Adipocyte (in vitro differentiated cells): ENCODE results near the gene KLF4.

Experiments used
- DNase-seq: peaks from one replicate; pipeline ENCODE4 v3.0.0-alpha.2; 2015; ENCODE audit warnings: low read depth
- H3K27me3 ChIP-seq: replicated peaks from 2 replicates; pipeline ENCODE4 v1.7.0; 2013; ENCODE audit warnings: mild to moderate bottlenecking, low read length, moderate library complexity; ENCODE audit not compliant: control insufficient read depth, insufficient read depth
- H3K36me3 ChIP-seq: 2 replicates; pipeline ENCODE4 v1.7.0; 2013; ENCODE audit warnings: low read length, mild to moderate bottlenecking, moderate library complexity; ENCODE audit not compliant: control insufficient read depth, insufficient read depth, severe bottlenecking
- H3K4me1 ChIP-seq: 2 replicates; pipeline ENCODE4 v1.7.0; 2013; ENCODE audit warnings: mild to moderate bottlenecking, low read length, moderate library complexity; ENCODE audit not compliant: control insufficient read depth, insufficient read depth
- H3K4me3 ChIP-seq: 2 replicates; pipeline ENCODE4 v1.7.0; 2013; ENCODE audit warnings: mild to moderate bottlenecking, low read length, moderate library complexity
- H3K9ac ChIP-seq: 2 replicates; pipeline ENCODE4 v1.7.0; 2013; ENCODE audit warnings: mild to moderate bottlenecking, low read length, moderate library complexity
- H3K9me3 ChIP-seq: 2 replicates; pipeline ENCODE4 v1.7.0; 2013; ENCODE audit warnings: mild to moderate bottlenecking, low read length, moderate library complexity; ENCODE audit not compliant: control insufficient read depth

The KLF4 gene

DNA sequence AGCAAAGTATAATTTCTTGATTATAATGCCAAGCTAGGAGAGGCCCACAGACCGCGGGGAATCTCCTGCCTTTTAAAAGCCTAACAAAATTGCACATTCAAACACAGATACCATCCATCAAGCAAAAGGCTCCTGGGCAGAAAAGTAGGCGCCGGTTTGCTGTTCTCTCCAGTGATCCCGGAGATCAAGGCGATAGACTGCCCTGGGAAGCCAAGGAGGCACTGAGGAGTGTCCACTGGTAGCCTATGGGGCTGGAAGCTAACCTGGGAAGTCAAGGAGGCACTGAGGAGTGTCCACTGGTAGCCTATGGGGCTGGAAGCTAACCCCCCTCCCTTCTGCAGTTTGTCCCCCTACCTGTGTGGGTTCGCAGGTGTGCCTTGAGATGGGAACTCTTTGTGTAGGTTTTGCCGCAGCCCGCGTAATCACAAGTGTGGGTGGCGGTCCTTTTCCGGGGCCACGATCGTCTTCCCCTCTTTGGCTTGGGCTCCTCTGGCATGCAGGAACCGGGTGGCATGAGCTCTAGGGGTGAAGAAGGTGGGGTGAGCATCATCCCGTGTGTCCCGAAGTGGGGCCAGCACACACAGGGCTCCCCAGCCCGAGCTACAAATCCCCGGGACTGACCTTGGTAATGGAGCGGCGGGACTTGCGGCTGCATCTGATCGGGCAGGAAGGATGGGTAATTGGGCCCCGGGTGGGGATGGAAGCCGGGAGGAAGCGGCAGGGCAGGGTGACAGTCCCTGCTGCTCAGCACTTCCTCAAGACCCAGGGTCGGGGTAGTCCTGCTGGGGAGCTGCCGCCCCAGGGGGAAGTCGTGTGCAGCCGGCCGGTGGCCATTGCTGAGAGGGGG lies 2.7 kb downstream of the KLF4 start:
- DNase-seq: peak; percentile 37
- H3K36me3 ChIP-seq: peaks cover 24% of the 10 kb centered on the region
- peaks cover 43% of the 10 kb centered on the region for H3K4me1 ChIP-seq
- peak overlapping the region; percentile 92 for H3K4me3 ChIP-seq
- peak overlapping the region; percentile 90 for H3K9ac ChIP-seq
- H3K9me3 ChIP-seq: no peaks in the 10 kb centered on the region
- H3K27me3 ChIP-seq: no peaks in the 10 kb centered on the region

DNA sequence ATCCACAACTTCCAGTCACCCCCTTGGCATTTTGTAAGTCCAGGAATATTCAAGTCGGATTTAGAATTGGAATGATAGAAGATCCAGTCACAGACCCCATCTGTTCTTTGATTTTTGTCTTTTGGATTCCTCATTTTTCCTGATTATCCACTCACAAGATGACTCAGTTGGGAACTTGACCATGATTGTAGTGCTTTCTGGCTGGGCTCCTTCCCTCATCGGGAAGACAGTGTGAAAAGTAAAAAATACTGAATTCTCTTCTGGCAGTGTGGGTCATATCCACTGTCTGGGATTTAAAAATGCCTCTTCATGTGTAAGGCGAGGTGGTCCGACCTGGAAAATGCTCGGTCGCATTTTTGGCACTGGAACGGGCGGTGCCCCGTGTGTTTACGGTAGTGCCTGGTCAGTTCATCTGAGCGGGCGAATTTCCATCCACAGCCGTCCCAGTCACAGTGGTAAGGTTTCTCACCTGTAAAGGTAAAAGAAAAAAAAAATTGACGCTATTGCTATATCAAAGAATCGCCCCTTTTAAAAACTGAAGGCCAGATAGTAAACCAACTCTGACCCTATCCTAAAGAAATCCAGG lies 4.0 kb downstream of the KLF4 start:
- no peak for DNase-seq
- Histone ChIP-seq H3K4me3 (peak overlapping the region; percentile 92), H3K4me1 (peaks cover 39% of the 10 kb centered on the region), H3K36me3 (peaks cover 24% of the 10 kb centered on the region), H3K27me3 (no peaks in the 10 kb centered on the region), H3K9me3 (no peaks in the 10 kb centered on the region), H3K9ac (peak overlapping the region; percentile 90)

DNA sequence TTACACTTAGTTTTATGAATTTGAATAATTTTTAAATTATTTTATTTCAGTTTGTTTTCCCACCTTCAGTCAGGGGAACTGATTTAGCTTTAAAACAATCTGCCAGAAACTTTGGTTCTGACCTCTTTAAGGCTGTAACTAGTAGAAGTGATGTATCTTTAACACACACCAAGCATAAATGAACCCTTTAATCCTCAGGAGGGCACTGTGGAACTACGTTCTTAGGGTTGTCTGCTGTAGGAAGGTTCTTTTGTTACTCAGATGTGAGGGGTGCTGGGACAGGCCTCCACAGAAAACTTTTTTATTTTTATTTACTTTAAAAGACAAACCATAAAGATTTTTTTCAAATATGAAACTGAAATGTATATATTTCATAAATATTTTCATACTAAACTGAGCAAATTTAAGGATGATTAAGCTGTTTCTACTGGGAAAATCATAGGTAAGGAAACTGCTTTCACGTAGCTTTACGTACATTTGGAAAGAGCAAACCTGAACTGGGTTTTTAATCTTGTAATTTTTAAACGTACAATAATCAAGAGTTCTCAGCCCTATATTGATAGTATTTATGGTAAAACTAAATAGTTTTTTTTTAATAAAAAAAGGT lies 5.3 kb downstream of the KLF4 start:
- H3K9ac ChIP-seq: peak overlapping the region; percentile 90
- peak; percentile 89 for DNase-seq

DNA sequence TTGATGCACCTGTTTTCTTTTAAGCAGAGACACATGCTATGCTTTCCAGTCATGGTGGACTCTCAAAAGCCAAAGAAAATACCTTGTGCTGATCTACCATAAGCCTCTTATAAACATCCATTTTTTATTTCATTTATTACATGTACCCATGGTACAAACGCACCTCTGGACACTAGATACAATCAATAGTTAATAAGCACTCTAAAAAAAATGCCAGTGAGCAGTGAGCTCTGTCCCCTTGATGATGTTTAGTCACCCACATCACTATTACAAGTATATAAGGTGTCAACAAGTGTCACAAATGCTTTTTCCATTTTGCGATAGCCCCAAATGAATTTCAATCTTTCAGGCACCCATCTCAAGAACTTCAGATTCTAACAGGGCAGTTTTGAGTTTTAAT lies 5.9 kb downstream of the KLF4 start:
- Histone ChIP-seq H3K36me3 (peaks cover 24% of the 10 kb centered on the region), H3K27me3 (no peaks in the 10 kb centered on the region), H3K9ac (peak overlapping the region; percentile 21), H3K4me3 (peak overlapping the region; percentile 92), H3K4me1 (peaks cover 40% of the 10 kb centered on the region), H3K9me3 (no peaks in the 10 kb centered on the region)
- peak; percentile 32 for DNase-seq

More for the DNA sequence above, 5.3 kb downstream of the KLF4 start:
- H3K4me1 ChIP-seq: peaks cover 40% of the 10 kb centered on the region
- no peaks in the 10 kb centered on the region for H3K27me3 ChIP-seq
- H3K36me3 ChIP-seq: peaks cover 24% of the 10 kb centered on the region
- H3K9me3 ChIP-seq: no peaks in the 10 kb centered on the region
- H3K4me3 ChIP-seq: peak overlapping the region; percentile 92

DNA sequence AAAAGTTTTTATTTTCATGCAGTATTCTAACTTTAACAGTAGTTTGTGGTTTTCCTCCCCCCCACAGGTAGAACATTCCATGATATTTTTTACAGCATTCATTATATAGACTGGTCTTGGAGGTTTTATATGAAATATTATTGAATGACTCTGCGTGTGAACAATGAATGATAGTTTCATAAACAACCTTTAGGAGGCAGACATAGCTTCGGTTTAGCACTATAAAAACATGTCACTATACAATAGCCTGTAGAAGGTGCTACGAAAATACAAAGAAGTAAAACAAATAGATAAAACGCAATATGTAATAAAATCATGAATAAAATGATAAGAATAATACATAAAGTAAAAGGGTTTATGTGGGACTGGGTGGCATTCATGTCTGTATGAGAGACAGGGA lies 8.5 kb downstream of the KLF4 start:
- peak; percentile 47 for DNase-seq
- H3K9ac ChIP-seq: peak overlapping the region; percentile 77
- peaks cover 29% of the 10 kb centered on the region for H3K4me1 ChIP-seq
- peak overlapping the region; percentile 65 for H3K4me3 ChIP-seq
- no peaks in the 10 kb centered on the region for H3K9me3 ChIP-seq
- no peaks in the 10 kb centered on the region for H3K27me3 ChIP-seq
- H3K36me3 ChIP-seq: peaks cover 14% of the 10 kb centered on the region

DNA sequence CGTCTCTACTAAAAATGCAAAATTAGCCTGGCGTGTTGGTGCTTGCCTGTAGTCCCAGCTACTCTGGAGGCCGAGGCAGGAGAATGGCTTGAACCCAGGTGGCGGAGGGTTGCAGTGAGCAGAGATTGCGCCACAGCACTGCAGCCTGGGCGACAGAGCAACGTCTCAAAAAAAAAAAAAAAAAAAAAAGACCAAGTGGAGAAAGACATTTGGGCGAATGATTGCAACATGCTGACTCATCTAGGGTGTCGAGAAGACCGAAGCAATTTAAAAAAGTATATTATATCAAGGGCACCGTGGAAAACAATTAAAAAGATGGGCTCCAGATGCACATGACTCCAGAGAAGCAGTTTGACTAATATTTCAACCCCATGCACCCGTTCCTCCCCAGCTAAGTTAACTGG lies 9.2 kb downstream of the KLF4 start:
- H3K4me3 ChIP-seq: peak overlapping the region; percentile 65
- DNase-seq: peak; percentile 92
- H3K9me3 ChIP-seq: no peaks in the 10 kb centered on the region

DNA sequence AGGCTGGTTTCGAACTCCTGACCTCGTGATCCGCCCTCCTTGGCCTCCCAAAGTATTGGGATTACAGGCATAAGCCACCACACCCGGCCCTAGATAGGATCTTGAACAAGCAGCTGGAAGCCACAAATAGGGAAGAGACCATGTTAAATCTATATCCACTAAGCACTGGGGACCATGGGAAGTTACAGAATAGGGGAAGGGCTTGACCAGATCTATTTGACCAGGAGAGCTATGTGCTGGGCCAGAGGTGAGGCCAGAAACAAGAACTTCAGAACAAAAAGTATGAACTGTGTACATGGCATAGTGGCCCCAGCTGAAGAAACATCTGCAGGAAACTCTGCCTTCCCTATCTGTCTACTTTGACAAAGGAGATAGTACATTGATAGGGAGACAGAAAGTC lies 10.8 kb downstream of the KLF4 start:
- Histone ChIP-seq H3K4me3 (no peak overlapping the region), H3K4me1 (peaks cover 11% of the 10 kb centered on the region), H3K9ac (no peak overlapping the region), H3K36me3 (no peaks in the 10 kb centered on the region), H3K27me3 (no peaks in the 10 kb centered on the region), H3K9me3 (no peaks in the 10 kb centered on the region)
- DNase-seq: no peak

More for the DNA sequence above, 9.2 kb downstream of the KLF4 start:
- Histone ChIP-seq H3K36me3 (peaks cover 9% of the 10 kb centered on the region), H3K9ac (peak overlapping the region; percentile 77), H3K4me1 (peaks cover 23% of the 10 kb centered on the region), H3K27me3 (no peaks in the 10 kb centered on the region)

DNA sequence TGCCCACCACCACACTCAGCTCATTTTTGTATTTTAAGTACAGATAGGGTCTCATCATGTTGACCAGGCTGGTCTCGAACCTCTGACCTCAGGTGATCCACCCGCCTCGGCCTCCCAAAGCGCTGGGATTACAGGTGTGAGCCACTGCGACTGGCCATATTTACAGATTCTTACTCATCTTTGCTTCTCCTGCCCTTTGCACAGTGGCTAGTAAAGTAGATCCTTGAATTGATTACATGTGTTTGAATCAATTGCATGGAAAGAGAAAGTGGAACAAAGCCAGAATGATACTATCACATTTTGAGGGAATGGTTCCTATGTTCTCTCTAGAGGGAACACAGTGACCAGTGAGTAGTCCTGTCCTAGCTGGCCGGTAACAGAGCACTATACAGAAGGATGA lies 15.4 kb downstream of the KLF4 start:
- H3K9me3 ChIP-seq: no peaks in the 10 kb centered on the region
- H3K4me3 ChIP-seq: no peak overlapping the region
- H3K27me3 ChIP-seq: no peaks in the 10 kb centered on the region
- no peaks in the 10 kb centered on the region for H3K36me3 ChIP-seq
- H3K9ac ChIP-seq: no peak overlapping the region
- no peak for DNase-seq
- H3K4me1 ChIP-seq: no peaks in the 10 kb centered on the region

DNA sequence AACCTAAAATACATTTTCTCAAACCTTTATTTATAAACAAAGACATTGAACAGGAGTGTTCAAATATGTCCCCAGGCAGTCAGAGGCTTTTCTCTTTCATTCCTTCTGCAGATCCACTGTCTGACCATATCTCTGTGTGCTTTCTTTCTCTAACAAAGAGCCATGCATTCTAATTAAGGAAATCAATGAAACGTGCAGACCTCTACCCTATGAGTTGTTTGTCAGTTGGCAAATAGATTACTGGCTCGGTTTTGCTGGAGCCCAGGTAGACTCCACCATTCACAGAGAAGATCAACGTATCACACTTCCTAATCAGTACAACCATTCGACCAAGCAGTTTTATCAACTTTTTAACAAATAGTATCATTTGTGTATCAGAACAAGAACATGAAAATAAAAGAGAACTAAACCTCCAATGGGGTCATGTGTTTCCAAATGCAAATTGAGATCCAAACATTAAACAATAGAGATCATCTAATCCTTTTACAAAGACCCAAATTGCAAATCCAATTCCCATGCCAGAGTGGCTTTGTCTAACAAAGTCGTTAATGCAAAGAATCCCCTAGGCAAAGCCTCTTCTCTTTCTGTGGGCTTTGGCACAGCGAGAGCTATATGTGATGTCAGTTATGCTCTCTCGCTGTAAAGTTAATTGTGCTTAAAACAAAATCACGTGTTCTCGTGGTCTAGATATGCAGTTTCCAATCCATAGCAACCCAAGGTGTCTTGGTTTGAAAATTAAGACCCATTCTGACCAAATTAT lies 16.8 kb downstream of the KLF4 start:
- no peak overlapping the region for H3K9ac ChIP-seq
- no peaks in the 10 kb centered on the region for H3K4me1 ChIP-seq
- no peak overlapping the region for H3K4me3 ChIP-seq
- no peaks in the 10 kb centered on the region for H3K9me3 ChIP-seq
- H3K27me3 ChIP-seq: no peaks in the 10 kb centered on the region
- DNase-seq: no peak
- H3K36me3 ChIP-seq: no peaks in the 10 kb centered on the region

DNA sequence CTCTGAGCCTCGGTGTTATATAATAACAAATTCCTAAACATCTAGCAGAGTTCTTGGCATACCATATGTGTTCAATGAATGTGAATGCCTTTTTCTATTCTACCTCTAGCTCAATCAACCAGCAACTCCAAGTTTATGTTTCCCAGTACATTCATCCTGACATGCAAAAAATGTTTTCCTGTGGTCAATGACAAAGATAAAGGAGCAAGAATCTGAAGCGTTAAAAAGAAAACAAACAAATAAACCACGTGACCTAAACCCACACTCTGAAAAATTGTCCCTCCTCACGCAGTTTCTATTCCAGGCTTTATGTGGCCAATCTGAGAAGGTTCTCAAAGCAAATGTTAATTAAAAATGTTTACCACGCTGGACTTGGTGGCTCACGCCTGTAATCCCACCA lies 18.0 kb downstream of the KLF4 start:
- no peak overlapping the region for H3K9ac ChIP-seq
- no peaks in the 10 kb centered on the region for H3K36me3 ChIP-seq
- H3K4me1 ChIP-seq: no peaks in the 10 kb centered on the region
- DNase-seq: peak; percentile 18
- H3K9me3 ChIP-seq: no peaks in the 10 kb centered on the region
- no peak overlapping the region for H3K4me3 ChIP-seq
- no peaks in the 10 kb centered on the region for H3K27me3 ChIP-seq

DNA sequence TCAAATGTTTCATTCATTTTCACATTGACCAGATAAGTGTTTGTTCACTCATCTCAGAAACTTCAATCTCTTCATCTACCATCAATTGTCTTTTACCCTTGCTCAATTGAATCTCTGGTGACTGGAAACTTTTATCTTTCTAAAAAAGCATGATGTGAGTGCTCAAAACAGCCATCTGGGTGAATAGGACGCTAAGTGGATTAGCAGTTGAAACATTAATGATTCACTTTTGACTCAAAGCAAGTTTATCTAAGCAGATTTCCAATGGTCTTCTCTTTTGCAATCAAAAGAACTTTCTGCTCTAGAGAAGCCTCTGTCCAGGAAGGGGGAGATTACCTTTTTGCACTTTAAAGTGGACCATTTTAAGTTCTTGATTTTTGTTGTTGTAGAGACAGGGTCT lies 22.2 kb downstream of the KLF4 start:
- Histone ChIP-seq H3K4me3 (no peak overlapping the region), H3K36me3 (no peaks in the 10 kb centered on the region), H3K9ac (no peak overlapping the region), H3K9me3 (no peaks in the 10 kb centered on the region), H3K27me3 (no peaks in the 10 kb centered on the region), H3K4me1 (peaks cover 14% of the 10 kb centered on the region)
- no peak for DNase-seq
